Effector memory CD4-positive, alpha-beta T cell (primary cell): ENCODE measurements around the gene ANK3.

Experiments
- DNase-seq, 3 donors: peaks; one replicate each; pipeline ENCODE4 v3.0.0-alpha.2; 2020
- H3K27ac ChIP-seq: 2 replicates; pipeline ENCODE4 v1.7.0; 2013; ENCODE audit warnings: mild to moderate bottlenecking, low read length, moderate library complexity; ENCODE audit not compliant: insufficient read depth, poor library complexity, severe bottlenecking
- H3K27me3 ChIP-seq: replicated peaks from 2 replicates; pipeline ENCODE4 v1.7.0; 2013; ENCODE audit warnings: mild to moderate bottlenecking, low read length; ENCODE audit not compliant: insufficient read depth, control insufficient read depth, poor library complexity, severe bottlenecking
- H3K36me3 ChIP-seq: 2 replicates; pipeline ENCODE4 v1.7.0; 2013; ENCODE audit warnings: mild to moderate bottlenecking, low read length, moderate library complexity; ENCODE audit not compliant: control insufficient read depth, insufficient read depth
- H3K4me1 ChIP-seq: 2 replicates; pipeline ENCODE4 v1.7.0; 2013; ENCODE audit warnings: low read length, mild to moderate bottlenecking; ENCODE audit not compliant: control insufficient read depth, insufficient read depth, poor library complexity, severe bottlenecking
- H3K4me3 ChIP-seq: 2 replicates; pipeline ENCODE4 v1.7.0; 2013; ENCODE audit warnings: low read length, low read depth, mild to moderate bottlenecking; ENCODE audit not compliant: insufficient read depth, poor library complexity, severe bottlenecking
- H3K9me3 ChIP-seq: 2 replicates; pipeline ENCODE4 v1.7.0; 2013; ENCODE audit warnings: mild to moderate bottlenecking, low read length, moderate library complexity; ENCODE audit not compliant: control insufficient read depth

Gene ANK3

DNA sequence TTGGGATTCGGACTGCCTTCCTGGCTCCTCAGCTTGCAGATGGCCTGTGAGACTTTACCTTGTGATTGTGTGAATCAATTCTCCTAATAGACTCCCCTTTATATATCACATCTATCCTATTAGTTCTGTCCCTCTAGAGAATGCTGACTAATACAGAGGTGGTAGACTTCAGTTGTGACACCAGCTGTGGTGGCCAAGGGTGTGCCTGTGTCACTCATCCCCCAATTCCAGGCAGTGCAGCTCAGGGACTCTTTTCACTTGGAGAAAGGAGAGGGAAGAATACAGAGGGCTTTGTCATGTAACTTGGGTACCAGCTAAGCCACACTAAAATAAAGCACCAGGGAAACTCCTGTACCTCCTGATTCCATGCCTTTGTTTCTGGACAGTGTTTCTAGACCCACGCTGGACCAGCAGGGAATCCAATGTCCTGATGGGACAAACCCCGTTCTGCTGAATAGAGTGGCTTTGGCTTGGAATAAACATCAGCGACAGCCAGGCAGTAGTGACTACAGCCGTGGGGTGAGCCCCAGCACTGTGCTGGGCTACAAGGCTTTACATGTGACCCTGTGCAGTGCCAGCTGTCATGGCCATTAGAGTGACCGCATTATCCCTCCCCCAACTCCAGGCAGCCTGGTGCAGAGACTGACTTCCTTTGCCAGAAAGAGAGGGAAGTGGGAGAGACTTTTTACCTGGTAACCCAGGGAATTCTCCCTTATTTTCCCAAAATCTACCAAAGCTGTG is 233.6 kb downstream of the ANK3 start:
- Histone ChIP-seq H3K27ac (no peak overlapping the region), H3K9me3 (no peaks in the 10 kb centered on the region), H3K36me3 (peaks cover 6% of the 10 kb centered on the region), H3K4me3 (no peak overlapping the region), H3K4me1 (no peaks in the 10 kb centered on the region), H3K27me3 (no peaks in the 10 kb centered on the region)
- DNase-seq = no peak

DNA sequence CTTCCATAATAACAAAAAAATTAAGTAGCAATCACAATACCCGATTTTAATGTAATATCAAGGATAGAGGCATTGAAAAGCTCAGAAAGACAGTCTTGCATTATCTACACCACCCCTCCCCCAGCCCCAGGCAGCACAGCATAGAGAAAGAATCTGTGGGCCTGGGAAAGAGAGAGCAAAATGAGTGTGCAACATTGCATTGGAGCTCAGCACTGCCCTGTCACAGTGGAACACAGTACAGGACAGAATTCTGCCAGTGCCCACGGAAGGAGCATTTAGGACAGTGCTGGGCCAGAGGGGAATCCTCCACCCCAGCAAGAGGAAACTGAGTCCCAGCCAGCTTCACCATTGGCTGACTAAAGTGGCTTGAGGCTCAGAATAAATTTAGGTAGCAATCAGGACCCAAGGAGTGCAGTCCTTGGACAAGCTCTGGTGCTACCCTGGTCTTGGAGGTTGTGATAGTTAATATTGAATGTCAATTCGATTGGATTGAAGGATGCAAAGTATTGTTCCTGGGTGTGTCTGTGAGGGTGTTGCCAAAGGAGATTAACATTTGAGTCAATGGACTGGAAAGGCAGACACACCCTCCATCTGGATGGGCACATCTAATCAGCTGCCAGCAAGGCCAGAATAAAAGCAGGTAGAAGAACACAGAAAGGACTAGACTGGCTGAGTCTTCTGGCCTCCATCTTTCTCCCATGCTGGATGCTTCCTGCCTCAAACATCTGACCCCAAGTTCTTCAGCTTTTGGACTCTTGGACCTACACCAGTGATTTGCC is 234.4 kb downstream of the ANK3 start:
- Histone ChIP-seq H3K27me3 (no peaks in the 10 kb centered on the region), H3K4me3 (no peak overlapping the region), H3K4me1 (no peaks in the 10 kb centered on the region), H3K27ac (no peak overlapping the region), H3K36me3 (peaks cover 6% of the 10 kb centered on the region), H3K9me3 (no peaks in the 10 kb centered on the region)
- no peak for DNase-seq

GRCh38 chr10:60149003-60149402 is 240.7 kb downstream of the ANK3 start:
- no peak for DNase-seq
- Histone ChIP-seq H3K4me1 (no peaks in the 10 kb centered on the region), H3K4me3 (no peak overlapping the region), H3K9me3 (no peaks in the 10 kb centered on the region), H3K27me3 (no peaks in the 10 kb centered on the region), H3K36me3 (peaks cover 6% of the 10 kb centered on the region), H3K27ac (no peak overlapping the region)

- peaks cover 6% of the 10 kb centered on the region for H3K36me3 ChIP-seq
- H3K4me3 ChIP-seq = no peak overlapping the region
- DNase-seq = no peak
- H3K27ac ChIP-seq = no peak overlapping the region
- H3K4me1 ChIP-seq = no peaks in the 10 kb centered on the region
- no peaks in the 10 kb centered on the region for H3K9me3 ChIP-seq
- H3K27me3 ChIP-seq = no peaks in the 10 kb centered on the region
Observed at GRCh38 chr10:60148266-60148840, 241.3 kb downstream of the ANK3 start.

- Histone ChIP-seq H3K36me3 (no peaks in the 10 kb centered on the region), H3K9me3 (no peaks in the 10 kb centered on the region), H3K4me3 (no peak overlapping the region), H3K27ac (no peak overlapping the region), H3K4me1 (no peaks in the 10 kb centered on the region), H3K27me3 (no peaks in the 10 kb centered on the region)
- no peak for DNase-seq
Observed at GRCh38 chr10:60147576-60148265, 242.0 kb downstream of the ANK3 start.

GRCh38 chr10:60147025-60147424 is 242.7 kb downstream of the ANK3 start:
- no peaks in the 10 kb centered on the region for H3K4me1 ChIP-seq
- no peak overlapping the region for H3K4me3 ChIP-seq
- no peak for DNase-seq
- H3K9me3 ChIP-seq = no peaks in the 10 kb centered on the region
- no peaks in the 10 kb centered on the region for H3K27me3 ChIP-seq
- no peak overlapping the region for H3K27ac ChIP-seq
- H3K36me3 ChIP-seq = no peaks in the 10 kb centered on the region

GRCh38 chr10:60144099-60144498 is 245.6 kb downstream of the ANK3 start:
- Histone ChIP-seq H3K9me3 (no peaks in the 10 kb centered on the region), H3K36me3 (peaks cover 6% of the 10 kb centered on the region), H3K4me3 (no peak overlapping the region), H3K27me3 (no peaks in the 10 kb centered on the region), H3K4me1 (no peaks in the 10 kb centered on the region), H3K27ac (no peak overlapping the region)
- no peak for DNase-seq

DNA sequence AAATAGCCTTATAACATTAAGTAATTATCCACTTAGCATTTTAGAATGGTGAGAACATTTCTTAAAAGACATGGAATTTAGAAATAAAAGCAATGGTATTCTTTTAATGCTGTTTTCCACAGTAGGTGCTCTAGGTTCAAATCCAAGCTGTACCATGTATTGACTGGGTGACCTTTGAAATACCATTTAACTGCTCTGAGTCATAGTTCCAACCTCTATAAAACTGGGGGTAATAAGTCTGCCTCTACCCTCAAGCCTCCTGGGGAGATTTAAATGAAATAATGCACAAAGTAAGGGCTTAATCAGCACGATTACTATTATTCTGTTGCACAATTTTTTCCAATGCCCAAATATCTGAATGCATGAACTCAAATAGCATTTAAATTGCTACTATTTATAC is 246.9 kb downstream of the ANK3 start:
- no peaks in the 10 kb centered on the region for H3K27me3 ChIP-seq
- no peak overlapping the region for H3K27ac ChIP-seq
- H3K9me3 ChIP-seq = no peaks in the 10 kb centered on the region
- H3K36me3 ChIP-seq = peaks cover 6% of the 10 kb centered on the region
- no peak for DNase-seq
- H3K4me1 ChIP-seq = no peaks in the 10 kb centered on the region
- H3K4me3 ChIP-seq = no peak overlapping the region

- no peak overlapping the region for H3K4me3 ChIP-seq
- H3K27ac ChIP-seq = no peak overlapping the region
- H3K36me3 ChIP-seq = peaks cover 6% of the 10 kb centered on the region
- no peak for DNase-seq
- no peaks in the 10 kb centered on the region for H3K9me3 ChIP-seq
- no peaks in the 10 kb centered on the region for H3K4me1 ChIP-seq
- H3K27me3 ChIP-seq = no peaks in the 10 kb centered on the region
Observed at GRCh38 chr10:60141896-60142559, 247.6 kb downstream of the ANK3 start.
